ENCODE measurements around the gene HRG. TPM values are rescaled to one million over a fixed set of nuclear protein-coding genes. Genes with fewer than 3 reads are reported as not detected.
"Not testable (repeated sequence)": the region's sequence is repeated elsewhere in the genome, so short reads cannot be mapped to it uniquely, and the experiment has no call there.

Gene HRG
- total RNA-seq, 1 donor from 2014 or later = 0.49 TPM

DNA sequence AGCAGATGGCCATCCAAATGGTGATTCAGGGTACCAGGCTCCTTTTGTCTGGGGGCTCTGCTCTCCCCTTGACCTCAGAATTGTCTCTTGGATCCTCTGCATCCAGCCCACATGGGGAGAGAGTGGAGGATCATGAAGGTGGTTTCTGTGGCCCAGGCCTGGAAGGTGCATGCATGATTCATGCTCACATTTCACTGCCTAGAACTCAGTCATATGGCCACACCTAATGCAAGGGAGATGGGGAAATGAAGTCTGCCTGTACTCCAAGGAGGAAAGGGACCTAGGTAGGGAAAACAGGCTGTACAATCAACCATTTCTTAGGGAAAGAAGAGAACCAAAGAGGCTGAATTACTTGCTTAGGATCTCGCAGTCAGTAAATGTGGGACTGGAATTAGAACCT, 15.1 kb downstream of the HRG start:
- no peak for DNase-seq (ENCODE audit: low spot score)

GRCh38 chr3:186682812-186683211, 17.0 kb downstream of the HRG start:
- DNase-seq (ENCODE audit: low spot score) = no peak

DNA sequence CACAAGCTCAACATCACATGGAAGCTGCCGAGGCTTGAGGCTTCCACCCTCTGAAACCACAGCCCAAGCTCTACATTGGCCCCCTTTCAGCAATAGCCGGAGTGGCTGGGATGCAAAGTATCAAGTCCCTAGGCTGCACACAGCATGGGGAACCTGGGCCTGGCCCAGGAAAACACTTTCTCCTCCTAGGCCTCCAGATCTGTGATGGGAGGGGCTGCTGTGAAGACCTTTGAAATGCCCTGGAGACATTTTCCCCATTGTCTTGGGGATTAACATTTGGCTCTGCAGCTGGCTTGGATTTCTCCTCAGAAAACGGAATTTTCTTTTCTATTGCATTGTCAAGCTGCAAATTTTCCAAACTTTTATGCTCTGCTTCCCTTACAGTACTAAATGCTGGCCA, 18.2 kb downstream of the HRG start:
- DNase-seq (ENCODE audit: low spot score) = no peak

DNA sequence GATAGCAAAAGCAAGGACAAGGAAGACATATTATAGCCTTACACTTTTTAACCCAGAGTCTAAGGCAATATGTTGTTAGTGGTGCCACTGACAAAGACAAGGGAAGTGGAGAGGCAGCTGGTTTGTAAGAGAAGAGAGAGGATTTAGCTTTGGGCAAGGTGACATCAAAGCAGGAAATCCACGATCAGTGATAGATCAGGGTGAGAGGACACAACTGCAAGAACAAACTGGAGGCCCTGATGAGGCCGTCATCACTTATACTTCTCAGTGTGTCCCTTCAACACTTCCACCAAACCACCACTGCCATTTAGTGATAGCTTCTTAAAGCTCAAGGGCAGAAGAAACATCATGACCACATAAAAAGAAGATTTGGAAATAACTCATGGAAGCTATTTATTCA, 20.7 kb downstream of the HRG start:
- not testable (repeated sequence) for DNase-seq (ENCODE audit: low spot score)

GRCh38 chr3:186687120-186687651, 21.4 kb downstream of the HRG start:
- no peak for DNase-seq (ENCODE audit: low spot score)

DNA sequence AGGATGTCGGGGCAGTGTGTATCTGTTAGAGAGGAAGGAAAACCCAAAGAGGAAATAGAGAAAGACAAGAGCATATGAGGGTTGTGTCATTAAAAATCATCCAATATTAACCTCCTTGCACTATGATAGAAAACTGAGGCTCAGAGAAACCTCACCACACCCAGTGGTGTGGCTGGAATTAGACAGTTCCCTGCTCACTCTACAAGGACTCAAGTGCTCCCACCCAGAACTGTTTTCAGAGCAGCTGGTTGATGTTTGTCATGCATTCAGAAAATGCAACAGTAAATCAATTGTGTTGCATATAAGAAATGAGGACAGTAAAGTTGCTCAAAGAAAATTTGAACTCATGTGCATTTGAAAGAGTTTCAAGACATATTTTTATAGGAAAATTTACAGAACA, 24.5 kb downstream of the HRG start:
- not testable (repeated sequence) for DNase-seq (ENCODE audit: low spot score)

DNA sequence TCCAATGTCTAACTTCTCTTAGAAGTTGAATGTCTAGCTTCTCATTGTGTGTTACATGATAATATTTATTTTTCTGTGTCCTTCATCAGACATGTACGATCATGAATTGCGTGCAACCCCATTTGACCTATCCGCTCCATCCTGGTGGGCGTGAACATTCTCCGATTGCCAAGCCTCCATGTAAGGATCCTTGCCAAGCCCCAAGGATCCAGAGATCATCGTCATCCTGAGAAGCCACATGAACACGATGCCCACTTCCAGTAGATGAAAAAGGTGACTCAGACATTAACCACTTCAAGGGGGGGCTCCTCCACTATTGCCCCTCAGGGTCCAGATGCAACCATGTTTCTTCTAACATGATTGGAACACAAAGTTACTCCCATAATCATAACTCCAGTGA, 25.9 kb downstream of the HRG start:
- no peak for DNase-seq (ENCODE audit: low spot score)

DNA sequence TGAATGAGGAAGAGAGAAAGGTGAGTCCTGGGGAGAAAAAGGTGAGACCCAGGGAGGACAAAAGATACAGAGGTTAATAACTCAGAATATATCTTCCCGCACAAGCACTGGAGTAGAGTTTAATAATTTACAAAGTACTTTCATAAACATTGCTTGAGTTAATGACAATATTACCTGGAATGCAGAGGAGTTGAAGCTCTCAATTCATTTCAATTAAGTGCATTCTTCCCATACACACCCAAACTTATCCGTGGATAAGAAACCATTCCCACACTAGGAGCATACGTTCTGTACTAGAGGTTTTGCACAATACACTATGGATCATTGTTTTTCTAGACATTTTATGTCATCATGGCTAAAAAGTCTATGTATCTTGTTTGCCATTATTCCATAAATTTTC, 28.0 kb downstream of the HRG start:
- DNase-seq (ENCODE audit: low spot score) = no peak

DNA sequence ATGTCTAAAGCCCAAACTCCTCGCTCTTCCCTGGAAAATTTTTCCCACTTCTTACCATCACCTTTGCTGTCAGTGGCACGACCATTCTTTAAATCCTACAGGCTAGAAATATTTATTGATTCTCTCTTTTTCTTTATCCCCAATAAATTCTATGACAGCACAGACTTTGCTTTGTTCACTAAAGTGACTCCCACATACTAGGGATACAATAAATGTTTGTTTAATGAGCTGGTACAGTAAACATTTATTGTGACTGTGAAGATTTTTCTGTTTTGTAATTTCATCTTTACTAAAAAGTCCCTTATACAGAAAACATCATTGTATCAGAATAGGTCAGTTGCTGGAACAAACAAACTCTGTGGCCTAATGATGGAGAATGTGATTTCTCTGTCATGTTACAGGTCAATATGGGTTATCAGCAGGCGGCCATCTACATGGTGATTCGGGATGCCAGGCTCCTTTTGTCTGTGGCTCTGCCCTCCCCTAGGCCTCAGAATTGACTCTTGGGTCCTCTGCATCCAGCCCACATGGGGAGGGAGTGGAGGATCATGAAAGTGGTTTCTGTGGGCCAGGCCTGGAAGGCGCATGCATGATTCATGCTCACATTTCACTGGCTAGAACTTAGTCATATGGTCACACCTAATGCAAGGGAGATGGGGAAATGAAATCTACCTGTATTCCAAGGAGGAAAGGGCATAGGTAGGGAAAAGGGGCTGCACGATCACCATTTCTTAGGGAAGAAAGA, 28.6 kb downstream of the HRG start:
- no peak for DNase-seq (ENCODE audit: low spot score)

GRCh38 chr3:186696522-186696921, 30.7 kb downstream of the HRG start:
- DNase-seq (ENCODE audit: low spot score) = no peak

GRCh38 chr3:186697510-186697909, 31.7 kb downstream of the HRG start:
- no peak for DNase-seq (ENCODE audit: low spot score)

- DNase-seq (ENCODE audit: low spot score) = no peak
Observed at GRCh38 chr3:186700267-186700666, 34.5 kb downstream of the HRG start.

- not testable (repeated sequence) for DNase-seq (ENCODE audit: low spot score)
Observed at GRCh38 chr3:186702451-186702850, 36.6 kb downstream of the HRG start.

DNA sequence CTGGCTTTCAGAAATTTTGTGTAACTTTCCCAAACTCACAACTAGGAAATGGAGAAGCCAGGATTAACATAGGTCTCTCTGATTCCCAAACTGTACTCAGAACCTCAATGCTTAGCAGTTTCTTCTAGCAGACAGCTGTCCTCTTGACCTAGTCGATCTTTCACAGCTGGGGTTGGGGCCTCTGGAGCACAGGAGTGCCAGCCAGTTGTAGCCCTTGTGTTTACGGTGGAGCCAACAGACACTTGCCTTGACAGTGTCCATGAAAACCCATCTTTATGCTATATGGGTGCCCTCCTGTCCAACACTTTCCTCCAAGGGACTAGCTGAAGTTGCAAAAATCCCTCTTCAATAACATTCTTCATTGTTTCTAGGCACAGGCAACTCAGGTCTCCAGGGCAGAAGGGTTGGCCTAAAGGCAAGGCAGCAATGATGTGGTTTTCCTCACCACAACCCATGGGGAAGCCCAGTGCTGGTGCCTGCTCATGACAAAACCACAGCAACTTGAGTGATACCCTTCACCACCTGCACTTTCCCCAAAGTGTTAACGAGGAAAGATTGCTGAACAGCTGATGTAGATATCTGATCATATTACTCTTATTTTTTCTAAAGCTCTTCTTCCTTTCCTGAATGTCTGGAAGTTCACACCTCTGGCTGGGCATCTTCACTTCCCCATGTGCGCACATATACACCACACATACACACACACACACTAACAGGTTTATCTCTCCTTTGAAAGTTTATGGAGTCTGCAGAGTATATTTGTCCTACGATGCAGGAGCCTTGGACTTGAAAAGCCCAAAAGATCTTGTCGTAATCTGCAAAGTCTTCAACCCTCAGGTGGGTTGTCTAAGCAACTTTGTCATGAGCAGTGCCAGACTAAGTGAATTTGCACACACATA, 40.3 kb downstream of the HRG start:
- no peak for DNase-seq (ENCODE audit: low spot score)

DNA sequence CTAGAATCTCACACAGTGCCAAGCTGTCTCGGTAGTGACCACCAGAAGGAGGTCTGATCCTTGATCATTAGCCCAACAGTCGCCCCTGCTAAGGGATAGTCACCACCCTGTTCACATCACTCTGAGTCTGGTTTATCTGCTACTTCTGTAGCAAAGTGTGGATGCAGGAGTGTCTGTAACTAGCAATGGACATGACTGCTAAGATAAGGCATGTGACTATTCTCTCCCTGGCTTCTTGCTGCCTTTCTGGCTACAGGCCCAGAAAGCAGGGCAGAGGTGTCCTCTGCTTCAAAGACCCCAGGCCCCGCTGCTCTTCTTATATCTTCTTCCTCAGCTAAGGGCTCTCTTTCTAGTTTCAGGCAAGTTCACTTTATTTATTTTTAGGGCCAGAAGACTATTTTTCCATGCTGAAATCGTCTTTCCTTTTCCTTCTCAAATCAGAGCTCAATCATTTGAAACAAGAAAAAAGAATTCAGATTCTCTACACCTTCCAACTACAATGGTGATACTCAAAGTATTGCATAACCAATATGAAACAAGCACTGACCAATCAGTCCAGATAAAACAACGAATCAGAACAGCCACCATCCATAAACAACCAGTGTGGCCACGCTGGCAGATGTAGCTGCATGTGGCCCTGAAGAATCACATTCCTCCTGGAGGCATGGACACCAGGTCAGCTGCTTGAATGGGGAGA, 43.3 kb downstream of the HRG start:
- DNase-seq (ENCODE audit: low spot score) = no peak

- DNase-seq (ENCODE audit: low spot score) = not testable (repeated sequence)
Observed at GRCh38 chr3:186710694-186711093, 44.9 kb downstream of the HRG start.

- no peak for DNase-seq (ENCODE audit: low spot score)
Observed at GRCh38 chr3:186713499-186713898, 47.7 kb downstream of the HRG start.

DNA sequence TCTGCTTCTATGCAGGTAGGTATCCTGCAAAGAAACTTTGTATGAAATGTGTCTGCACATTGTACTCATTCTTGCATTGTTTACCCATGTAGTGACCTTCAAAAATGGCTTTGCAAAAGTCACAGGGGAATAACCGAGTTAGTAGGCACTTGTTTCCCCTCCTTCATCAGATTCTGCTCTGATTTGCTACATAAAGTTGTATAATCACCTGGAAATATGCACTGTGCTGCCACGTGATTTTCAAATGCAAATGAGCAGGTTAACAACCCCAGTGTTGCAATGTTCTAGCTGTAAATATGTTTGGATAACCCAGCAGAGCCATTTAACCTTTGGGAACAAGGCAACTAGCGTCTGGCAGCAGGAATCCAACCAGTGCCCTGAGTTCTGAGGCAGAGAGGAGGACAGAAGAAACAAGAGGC, 51.2 kb downstream of the HRG start, which contains the start of gene KNG1:
KNG1 (plus strand) TSS at position 321 of the 419 bp plus-strand sequence. CDS start 184 bp downstream, outside the sequence.
- no peak for DNase-seq (ENCODE audit: low spot score)

- DNase-seq (ENCODE audit: low spot score) = no peak
Observed at GRCh38 chr3:186719945-186720739, 54.3 kb downstream of the HRG start.

DNA sequence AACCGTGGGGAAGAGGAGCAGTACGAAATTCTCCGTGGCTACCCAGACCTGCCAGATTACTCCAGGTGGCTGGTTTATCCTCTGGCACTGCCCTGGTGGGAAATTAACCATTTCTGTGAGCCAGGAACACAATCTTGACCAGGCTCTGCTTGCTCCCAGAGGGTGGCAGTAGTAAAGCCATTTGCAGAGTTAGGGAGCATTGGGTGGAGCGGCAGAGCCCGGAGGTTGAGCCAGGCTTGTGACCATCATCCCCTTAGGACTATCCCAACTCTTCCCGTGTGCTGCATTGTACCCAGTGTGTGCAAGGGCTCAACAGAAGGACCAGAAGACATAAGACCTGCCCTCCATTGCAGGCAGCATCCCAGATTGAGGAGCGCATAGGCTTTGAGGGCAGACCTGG, 56.6 kb downstream of the HRG start:
- DNase-seq (ENCODE audit: low spot score) = no peak

- no peak for DNase-seq (ENCODE audit: low spot score)
Observed at GRCh38 chr3:186724911-186725310, 59.1 kb downstream of the HRG start.
